ENCODE data around the gene PRKAG2.

DNA sequence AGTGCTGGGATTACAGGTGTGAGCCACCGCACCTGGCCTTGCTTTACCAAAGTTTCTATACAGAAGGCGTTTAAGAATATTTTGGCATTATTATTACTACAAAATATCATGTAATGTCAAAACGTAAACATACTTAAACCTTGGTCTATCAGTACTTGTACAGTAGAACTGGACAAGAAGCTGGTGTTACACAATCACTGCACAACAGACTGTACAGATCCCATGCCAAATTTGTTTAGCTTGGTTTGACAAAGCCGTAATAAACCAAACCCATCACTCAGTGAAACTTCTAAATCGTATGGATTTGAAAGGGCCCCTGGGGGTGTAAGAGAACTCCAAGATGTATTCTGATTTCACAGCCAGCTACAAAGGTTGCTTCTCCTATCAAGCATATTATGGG lies 305.4 kb downstream of the PRKAG2 start:
- TF ChIP-seq, protein P1, sequence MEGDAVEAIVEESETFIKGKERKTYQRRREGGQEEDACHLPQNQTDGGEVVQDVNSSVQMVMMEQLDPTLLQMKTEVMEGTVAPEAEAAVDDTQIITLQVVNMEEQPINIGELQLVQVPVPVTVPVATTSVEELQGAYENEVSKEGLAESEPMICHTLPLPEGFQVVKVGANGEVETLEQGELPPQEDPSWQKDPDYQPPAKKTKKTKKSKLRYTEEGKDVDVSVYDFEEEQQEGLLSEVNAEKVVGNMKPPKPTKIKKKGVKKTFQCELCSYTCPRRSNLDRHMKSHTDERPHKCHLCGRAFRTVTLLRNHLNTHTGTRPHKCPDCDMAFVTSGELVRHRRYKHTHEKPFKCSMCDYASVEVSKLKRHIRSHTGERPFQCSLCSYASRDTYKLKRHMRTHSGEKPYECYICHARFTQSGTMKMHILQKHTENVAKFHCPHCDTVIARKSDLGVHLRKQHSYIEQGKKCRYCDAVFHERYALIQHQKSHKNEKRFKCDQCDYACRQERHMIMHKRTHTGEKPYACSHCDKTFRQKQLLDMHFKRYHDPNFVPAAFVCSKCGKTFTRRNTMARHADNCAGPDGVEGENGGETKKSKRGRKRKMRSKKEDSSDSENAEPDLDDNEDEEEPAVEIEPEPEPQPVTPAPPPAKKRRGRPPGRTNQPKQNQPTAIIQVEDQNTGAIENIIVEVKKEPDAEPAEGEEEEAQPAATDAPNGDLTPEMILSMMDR (IDR thresholded peaks at IDR 0.05; ENCODE audit: low read depth, low read length, poor library complexity, severe bottlenecking), result no peak
- no peak for TF ChIP-seq EZH2phosphoT487 (IDR thresholded peaks at IDR 0.05; ENCODE audit: borderline replicate concordance, low read length)

All from DOHH2 (cell line).